GM21786 (cell line): ENCODE data around the gene IVL.
A peak's percentile ranks its signal among the peaks of the same experiment; 100 is the strongest.

ENCODE experiments used
- ATAC-seq: cut with Tn5 transposase; IDR thresholded peaks from one replicate; pipeline ENCODE4 v1.9.1; 2021; ENCODE audit not compliant: unreplicated experiment

IVL gene

GRCh38 chr1:152907686-152908601 is at the start of gene IVL:
TSS of gene IVL (plus strand) at chr1:152908546. CDS start at chr1:152909798, 1,252 bp downstream.
- peak; percentile 43 for ATAC-seq

GRCh38 chr1:152859696-152860095 is 48.6 kb upstream of the IVL start, which contains the start of gene LCE7A:
TSS of gene LCE7A (plus strand) at chr1:152859996. CDS start at chr1:152860698, 702 bp downstream.
- no peak for ATAC-seq

DNA sequence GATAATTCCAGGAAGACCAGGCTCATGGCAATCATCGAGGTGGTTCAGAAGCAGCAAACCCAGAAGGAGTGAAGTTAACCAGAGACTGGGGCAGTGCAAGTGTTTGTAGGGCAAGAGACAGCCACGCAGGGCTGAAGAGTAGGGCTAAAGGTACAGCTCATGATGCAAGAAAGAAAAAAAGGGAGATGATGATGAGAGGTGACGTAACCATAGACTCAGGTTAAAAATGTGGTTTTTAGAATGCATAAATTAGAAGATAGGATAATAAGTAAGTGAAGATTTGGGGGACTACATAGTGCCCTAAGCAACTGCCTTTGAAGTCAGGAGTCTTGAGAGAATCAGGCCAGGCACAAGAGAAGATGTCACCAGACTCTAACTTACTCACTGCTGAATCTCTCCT is 48.2 kb upstream of the IVL start:
- no peak for ATAC-seq

GRCh38 chr1:152861374-152861773 is 47.0 kb upstream of the IVL start:
- no peak for ATAC-seq

DNA sequence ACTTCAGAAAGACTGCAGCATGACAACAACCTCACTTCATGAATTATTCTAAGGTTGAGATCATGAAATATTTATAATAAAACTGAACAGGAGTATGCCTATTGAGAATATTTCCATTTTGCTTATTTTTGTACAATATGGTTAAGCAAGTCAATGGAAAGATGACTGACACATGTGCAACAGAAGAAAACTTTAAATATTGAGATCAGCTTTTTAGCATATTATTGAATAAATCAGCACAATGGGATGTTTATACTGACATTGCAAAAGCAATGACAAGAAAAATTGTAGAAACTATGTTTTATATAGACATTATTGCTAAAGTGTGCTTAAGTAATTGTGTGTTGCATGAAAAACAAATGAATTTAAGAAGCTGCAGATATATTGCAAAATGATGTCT is 43.9 kb upstream of the IVL start:
- no peak for ATAC-seq

- ATAC-seq, result no peak
These were observed 42.0 kb upstream of the IVL start for GRCh38 chr1:152866321-152866720.

- ATAC-seq, result no peak
These were observed 38.4 kb upstream of the IVL start for GRCh38 chr1:152869808-152870419.

DNA sequence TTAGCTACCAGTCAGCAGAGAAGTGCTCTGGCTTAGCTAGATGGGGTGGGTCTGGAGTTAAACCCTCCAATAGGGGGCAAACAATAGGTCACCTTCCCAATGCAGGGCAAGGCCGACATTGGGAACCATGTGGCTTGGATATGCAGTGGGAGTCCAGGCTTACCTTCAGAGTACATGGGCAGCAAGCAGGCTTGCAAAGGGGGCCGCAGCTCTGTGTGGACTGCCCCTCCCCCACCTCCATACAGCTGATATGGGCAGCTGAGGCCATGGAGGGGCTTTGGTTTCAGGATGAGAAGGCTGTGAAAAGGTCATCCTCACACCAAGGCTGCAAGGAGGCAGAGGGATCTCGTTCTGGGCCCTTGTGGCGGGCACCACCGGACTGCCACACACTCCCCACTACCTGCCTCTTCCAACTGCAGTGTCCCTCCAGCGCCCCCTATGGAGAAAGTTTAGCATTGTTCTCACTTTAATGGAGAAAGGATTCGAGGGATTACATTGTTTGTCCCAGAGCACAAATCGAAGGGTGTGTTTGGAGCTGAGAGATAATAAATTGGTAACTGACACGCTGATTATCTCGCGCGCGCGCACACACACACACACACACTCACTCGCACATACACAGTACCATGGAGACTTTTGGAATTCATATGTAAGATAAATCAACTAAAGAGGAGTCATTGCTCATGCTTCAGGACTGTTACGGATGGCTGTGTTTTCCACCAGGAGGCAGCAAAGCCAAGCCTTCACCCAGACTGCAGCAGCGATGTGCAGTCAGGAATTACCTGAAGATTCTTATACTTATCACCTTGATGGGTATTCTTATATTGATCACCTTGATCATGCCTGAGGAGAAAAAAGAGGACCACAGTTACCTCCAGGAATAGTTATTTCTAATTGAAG is 37.3 kb upstream of the IVL start:
- ATAC-seq, result no peak

DNA sequence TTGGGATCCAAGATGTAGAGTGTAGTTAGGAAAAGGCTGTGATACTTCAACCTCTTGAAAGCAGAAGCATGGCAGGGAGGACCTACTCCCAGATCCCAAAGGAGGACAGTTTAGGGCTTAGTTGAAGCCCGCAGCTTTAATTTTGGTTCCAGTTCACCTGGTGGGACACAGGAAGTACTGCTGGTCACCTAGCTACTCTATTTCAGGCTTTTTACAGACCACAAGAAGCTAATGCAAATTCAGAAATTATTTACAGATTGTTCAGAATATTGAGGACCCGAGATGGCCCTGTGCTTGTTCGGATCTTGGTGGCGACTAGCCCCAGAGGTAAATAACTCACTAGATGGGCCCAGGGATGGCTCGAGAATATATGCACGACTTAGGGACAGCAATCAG is 36.6 kb upstream of the IVL start:
- ATAC-seq, result no peak

- ATAC-seq, result no peak
These were observed 34.9 kb upstream of the IVL start for GRCh38 chr1:152873495-152873894.

GRCh38 chr1:152876827-152877226 is 31.5 kb upstream of the IVL start:
- ATAC-seq, result no peak

GRCh38 chr1:152878042-152878441 is 30.3 kb upstream of the IVL start, which contains the start of gene SMCP:
TSS of gene SMCP (plus strand) at chr1:152878322. CDS start at chr1:152884423, 6,101 bp downstream.
- no peak for ATAC-seq

GRCh38 chr1:152879559-152880198 is 28.7 kb upstream of the IVL start:
- no peak for ATAC-seq

DNA sequence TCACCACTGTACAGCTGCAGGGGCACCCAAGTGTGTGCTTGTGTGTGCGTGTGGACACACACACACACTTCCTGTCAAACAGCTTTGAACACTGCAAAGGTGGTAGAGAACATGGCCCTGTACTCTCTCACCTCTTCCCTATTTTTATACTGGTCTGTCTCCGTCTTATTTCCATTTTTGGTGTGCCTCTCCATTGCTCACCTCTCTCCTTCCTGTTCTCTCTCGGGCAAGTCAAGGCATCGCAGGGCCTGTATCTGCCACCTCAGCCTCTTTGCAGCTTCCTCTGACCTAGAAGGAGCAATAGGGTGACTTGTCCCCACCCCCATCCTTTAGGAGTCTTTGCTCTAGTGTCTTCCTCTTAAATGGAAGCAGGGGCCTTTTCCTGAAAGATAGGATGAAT is 28.0 kb upstream of the IVL start:
- no peak for ATAC-seq

DNA sequence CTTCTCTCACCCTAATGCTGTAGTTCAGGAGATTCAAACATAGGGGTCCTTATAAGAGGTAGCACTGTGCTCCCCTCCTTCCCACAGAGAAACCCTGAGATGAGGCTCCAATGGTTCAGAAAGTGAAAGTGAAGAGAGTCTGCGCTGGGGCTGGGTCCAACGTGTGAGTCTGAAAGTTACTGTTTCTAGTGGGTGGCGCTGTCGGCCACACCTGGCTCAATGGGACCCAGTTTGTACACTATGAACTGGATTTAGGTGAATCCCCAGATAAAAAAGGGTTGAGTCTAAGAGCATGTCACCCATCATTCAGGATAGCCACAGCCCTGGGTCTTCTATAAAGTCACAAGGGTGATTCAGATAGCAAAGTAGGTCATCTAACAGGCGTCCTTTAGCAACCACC is 27.4 kb upstream of the IVL start:
- peak; percentile 65 for ATAC-seq

GRCh38 chr1:152884085-152884484 is 24.3 kb upstream of the IVL start:
- ATAC-seq, result no peak

DNA sequence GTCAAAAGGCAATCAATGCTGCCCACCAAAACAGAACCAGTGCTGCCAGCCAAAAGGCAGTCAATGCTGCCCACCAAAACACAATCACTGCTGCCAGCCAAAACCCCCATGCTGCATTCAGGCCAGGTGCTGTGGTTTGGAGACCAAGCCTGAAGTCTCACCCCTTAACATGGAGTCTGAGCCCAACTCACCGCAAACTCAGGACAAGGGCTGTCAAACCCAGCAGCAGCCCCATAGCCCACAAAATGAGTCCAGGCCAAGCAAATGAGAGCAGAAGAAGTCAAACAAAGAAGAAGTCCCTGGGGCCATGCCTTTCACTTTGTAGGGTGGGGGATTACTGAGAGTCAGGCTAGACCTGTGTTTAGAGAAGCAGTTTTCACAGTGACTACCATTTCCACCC is 23.8 kb upstream of the IVL start:
- ATAC-seq, result no peak

DNA sequence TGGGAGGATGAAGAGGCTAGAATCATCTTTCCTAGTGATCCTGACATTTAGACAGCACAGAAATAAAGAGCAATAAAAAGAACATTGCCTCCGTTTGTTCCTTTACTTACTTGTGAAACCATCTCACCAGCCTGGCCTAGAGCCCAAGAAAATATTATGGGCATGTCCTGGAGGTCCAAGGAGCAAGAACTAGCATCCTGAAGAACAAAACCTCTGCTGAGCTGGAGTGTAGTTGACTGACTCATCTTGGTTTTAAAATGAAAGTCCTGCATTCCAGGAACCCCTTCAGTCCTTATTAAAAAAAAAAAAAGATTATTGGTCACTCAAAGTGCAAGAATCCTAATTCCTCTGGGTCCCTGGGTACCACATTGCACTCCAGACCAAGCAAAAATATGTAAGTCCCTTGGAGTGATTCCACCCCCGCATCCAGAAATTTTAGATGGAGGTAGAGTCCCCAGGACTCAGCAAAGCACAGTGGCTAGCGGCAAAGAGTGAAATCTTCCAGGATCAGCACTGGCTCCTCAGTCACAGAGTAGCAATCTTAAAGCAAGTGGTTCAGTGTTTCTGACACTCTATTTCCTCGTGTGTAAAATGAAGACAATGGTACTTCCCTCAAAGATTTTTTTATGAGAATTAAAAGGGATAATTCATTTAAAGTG is 23.3 kb upstream of the IVL start:
- no peak for ATAC-seq

- ATAC-seq, result no peak
These were observed 22.3 kb upstream of the IVL start for GRCh38 chr1:152886085-152886484.

- no peak for ATAC-seq
These were observed 21.5 kb upstream of the IVL start for GRCh38 chr1:152886758-152887409.
